GM12891 (cell line): ENCODE data around the gene PCCA.

Experiments used
- DNase-seq: peaks from one replicate; pipeline ENCODE4 v3.0.0; 2011; ENCODE audit warnings: low spot score; ENCODE audit not compliant: insufficient read length
- FAIRE-seq: peaks from 2 replicates; lab custom pipeline; 2011; peaks lifted over from hg19 to GRCh38; lab: Jason Lieb, UNC
- PAX5 ChIP-seq: IDR thresholded peaks from 2 replicates; pipeline ENCODE4 v1.6.1; 2011; ENCODE audit warnings: low read length, moderate library complexity, mild to moderate bottlenecking; ENCODE audit not compliant: insufficient read depth, severe bottlenecking
- POLR2A ChIP-seq: IDR thresholded peaks from 2 replicates; pipeline ENCODE4 v1.6.1; 2011; ENCODE audit warnings: low read depth, low read length, control low read depth
- POLR2AphosphoS5 ChIP-seq: IDR thresholded peaks from 2 replicates; pipeline ENCODE4 v1.6.1; 2011; ENCODE audit warnings: low read depth, low read length, control low read depth
- POU2F2 ChIP-seq: IDR thresholded peaks from 2 replicates; pipeline ENCODE4 v1.6.1; 2011; ENCODE audit warnings: low read depth, mild to moderate bottlenecking, control low read depth, low read length, moderate library complexity
- SPI1 ChIP-seq: IDR thresholded peaks from 2 replicates; pipeline ENCODE4 v1.6.1; 2011; ENCODE audit warnings: low read depth, low read length, control low read depth
- TAF1 ChIP-seq: IDR thresholded peaks from 2 replicates; pipeline ENCODE4 v1.6.1; 2011; ENCODE audit warnings: low read depth, low read length, control low read depth

PCCA gene

GRCh38 chr13:100178309-100178708, 89.4 kb downstream of the PCCA start:
- FAIRE-seq (no peak), DNase-seq (no peak)
- no peak for TF ChIP-seq TAF1
- TF ChIP-seq SPI1: no peak
- no peak for TF ChIP-seq PAX5
- TF ChIP-seq POLR2A: no peak
- no peak for TF ChIP-seq POU2F2
- TF ChIP-seq POLR2AphosphoS5: no peak

- TF ChIP-seq SPI1 (no peak), POU2F2 (no peak), POLR2AphosphoS5 (no peak), PAX5 (no peak), POLR2A (no peak), TAF1 (no peak)
- FAIRE-seq (no peak), DNase-seq (no peak)
Observed at GRCh38 chr13:100179276-100179675, 90.4 kb downstream of the PCCA start.

- no peak for FAIRE-seq
- no peak for DNase-seq
- TF ChIP-seq POLR2A (no peak), POLR2AphosphoS5 (no peak), SPI1 (no peak), PAX5 (no peak), POU2F2 (no peak), TAF1 (no peak)
Observed at GRCh38 chr13:100182900-100183490, 94.1 kb downstream of the PCCA start.

- no peak for FAIRE-seq
Observed at GRCh38 chr13:100184095-100184494, 95.2 kb downstream of the PCCA start.

GRCh38 chr13:100195568-100195967, 106.7 kb downstream of the PCCA start:
- TF ChIP-seq POLR2A: no peak
- TF ChIP-seq TAF1: no peak
- no peak for TF ChIP-seq POU2F2
- TF ChIP-seq POLR2AphosphoS5: no peak
- no peak for TF ChIP-seq SPI1
- no peak for TF ChIP-seq PAX5
- FAIRE-seq (no peak), DNase-seq (no peak)

More at GRCh38 chr13:100184095-100184494, 95.2 kb downstream of the PCCA start:
- DNase-seq: no peak
- TF ChIP-seq SPI1: no peak
- TF ChIP-seq POLR2AphosphoS5: no peak
- TF ChIP-seq TAF1: no peak
- TF ChIP-seq POLR2A: no peak
- no peak for TF ChIP-seq POU2F2
- TF ChIP-seq PAX5: no peak

GRCh38 chr13:100196375-100196774, 107.5 kb downstream of the PCCA start:
- no peak for DNase-seq
- FAIRE-seq: no peak
- TF ChIP-seq POLR2A: no peak

GRCh38 chr13:100197116-100197515, 108.2 kb downstream of the PCCA start:
- TF ChIP-seq POLR2A (no peak), SPI1 (no peak), PAX5 (no peak)
- no peak for FAIRE-seq
- DNase-seq: no peak

GRCh38 chr13:100197591-100198365, 108.9 kb downstream of the PCCA start:
- FAIRE-seq: no peak
- no peak for DNase-seq
- TF ChIP-seq TAF1: no peak

GRCh38 chr13:100203696-100204367, 114.9 kb downstream of the PCCA start:
- DNase-seq (no peak), FAIRE-seq (peak; percentile 13)
- TF ChIP-seq POU2F2: no peak
- TF ChIP-seq SPI1: no peak
- TF ChIP-seq POLR2A: no peak
- no peak for TF ChIP-seq PAX5

- FAIRE-seq (no peak), DNase-seq (no peak)
- TF ChIP-seq PAX5 (no peak), TAF1 (no peak), POLR2A (no peak), POLR2AphosphoS5 (no peak), POU2F2 (no peak), SPI1 (no peak)
Observed at GRCh38 chr13:100208002-100208401, 119.1 kb downstream of the PCCA start.
